ENCODE results near the gene MSH3.

MSH3 gene

DNA sequence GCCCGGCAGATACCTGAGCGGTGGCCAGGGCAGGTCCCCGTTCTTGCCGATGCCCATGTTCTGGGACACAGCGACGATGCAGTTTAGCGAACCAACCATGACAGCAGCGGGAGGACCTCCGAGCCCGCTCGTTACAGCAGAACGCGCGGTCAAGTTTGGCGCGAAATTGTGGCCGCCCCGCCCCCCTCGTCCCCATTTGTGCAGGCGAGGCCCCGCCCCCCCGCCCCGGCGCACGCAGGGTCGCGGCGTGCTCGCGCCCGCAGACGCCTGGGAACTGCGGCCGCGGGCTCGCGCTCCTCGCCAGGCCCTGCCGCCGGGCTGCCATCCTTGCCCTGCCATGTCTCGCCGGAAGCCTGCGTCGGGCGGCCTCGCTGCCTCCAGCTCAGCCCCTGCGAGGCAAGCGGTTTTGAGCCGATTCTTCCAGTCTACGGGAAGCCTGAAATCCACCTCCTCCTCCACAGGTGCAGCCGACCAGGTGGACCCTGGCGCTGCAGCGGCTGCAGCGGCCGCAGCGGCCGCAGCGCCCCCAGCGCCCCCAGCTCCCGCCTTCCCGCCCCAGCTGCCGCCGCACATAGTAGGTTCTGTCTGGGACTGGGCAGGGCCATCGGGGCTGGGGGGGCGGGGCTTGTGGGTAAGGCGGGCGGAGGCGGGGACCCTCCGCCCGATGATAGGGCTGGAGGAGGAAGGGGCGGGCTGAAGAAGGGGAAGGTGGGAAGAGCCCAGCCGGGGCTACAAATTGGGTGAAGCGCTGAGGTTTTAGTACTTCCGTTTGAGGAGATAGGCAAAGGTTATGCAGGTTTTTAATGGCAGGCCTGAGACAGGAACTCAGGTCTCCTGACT, at the start of gene MSH3, which contains the start of gene DHFR:
Gene MSH3 (plus strand): TSS at position 262 of the 840 bp plus-strand sequence. CDS start 76 bp downstream, at position 338.
Gene DHFR (minus strand): TSS at position 593 of the 840 bp plus-strand sequence. CDS start 494 bp downstream, at position 99.
- peak; percentile 83 for DNase-seq

DNA sequence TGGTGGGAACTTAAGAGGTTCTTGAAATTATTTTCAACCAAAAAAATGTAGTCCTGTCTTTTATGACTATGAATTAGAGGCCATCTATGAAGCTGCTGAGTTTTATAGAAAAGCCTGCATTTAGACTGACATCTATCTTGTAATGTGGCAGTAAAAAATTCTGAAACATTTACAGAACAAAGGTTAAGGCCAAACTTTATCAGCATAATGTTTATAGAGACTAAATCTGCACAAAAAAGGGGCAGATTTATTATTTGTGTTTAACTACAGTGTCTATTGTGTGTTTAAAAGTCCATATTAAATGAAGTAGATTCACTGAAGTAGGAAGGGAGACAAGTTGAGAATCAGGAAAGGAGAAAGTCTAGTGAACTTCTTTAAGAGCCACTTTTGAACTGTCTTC, 47.1 kb upstream of the MSH3 start:
- no peak for DNase-seq

DNA sequence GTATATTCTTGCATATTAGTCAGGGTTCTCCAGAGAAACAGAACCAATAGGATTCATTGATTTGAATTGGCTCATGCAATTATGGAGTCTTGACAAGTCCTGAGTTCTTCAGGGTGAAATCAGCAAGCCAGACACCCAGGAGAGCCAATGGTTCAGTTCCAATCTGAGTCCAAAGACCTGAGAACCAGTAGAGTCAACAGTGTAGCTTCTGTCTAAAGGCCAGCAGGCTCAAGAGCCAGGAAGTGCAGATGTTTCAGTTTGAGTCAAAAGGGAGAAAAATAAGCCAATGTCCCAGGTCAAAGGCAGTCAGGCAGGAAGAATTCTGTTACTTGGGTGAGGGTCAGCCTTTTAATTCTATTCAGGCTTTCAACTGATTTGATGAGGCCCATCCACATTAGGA, 46.6 kb upstream of the MSH3 start:
- DNase-seq: no peak

DNA sequence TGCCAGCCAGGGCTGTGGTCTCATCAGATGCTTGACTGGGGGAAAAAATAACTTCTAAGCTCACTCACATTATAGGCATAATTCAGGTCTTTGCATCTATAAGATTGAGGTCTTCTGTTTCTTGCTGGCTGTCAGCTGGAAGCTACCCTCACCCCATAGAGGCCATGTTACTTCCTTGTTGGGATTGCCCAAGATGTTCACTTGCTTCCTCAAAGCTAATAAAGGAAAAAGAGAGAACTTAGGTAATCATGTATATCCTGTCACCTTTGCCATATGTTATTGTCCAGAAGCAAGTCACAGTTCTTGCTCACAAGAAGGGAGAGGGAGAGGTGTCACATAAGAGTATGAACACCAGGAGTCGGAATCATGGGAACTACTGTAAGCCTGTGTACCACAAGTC, 45.7 kb upstream of the MSH3 start:
- DNase-seq: no peak

DNA sequence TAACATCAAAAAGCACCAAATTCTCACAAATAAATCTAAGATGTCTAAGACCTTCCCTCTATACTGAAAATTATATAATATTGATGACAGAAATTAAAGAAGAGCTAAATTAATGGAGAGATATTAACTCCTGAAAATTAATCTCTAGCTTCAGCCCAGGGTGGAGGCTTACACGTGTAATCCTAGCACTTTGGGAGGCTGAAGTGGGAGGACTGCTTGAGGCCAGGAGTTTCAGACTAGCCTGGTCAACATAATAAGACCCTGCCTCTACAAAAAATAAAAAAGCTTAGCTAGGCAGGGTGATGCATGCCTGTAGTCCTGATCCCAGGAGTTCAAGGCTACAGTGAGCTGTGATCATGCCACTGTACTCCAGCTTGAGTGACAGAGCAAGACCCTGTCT, 44.8 kb upstream of the MSH3 start:
- DNase-seq: no peak

DNA sequence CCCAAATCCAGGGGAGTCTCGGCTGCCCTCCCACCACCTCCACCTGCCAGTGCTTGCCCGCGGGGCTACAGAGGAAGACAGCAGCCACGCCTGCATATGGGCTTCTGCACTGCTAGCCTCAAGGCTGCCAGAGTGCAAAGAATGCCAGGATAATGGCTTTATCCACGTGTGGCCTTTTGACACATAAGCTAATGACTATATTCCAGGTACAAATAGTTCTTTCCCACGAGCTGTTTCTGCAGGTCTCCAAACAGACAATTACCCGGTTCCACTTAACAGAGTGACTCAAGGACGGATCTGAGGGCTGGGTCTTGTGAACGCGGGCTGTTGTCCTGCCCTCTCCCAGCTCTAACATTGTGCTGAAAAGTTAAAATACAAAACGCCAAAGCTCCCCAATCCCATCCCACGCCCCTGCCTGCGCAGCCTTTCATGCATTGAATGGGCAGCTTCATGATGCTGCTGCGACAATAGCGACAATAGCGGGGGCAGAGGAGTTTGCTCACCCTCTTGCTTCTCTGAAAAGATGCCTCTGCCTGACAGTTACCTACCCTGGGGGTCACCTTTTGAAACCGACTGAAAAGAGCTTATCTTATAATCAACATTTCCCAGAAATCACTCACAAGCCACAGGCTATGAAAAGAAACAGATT, 39.1 kb upstream of the MSH3 start:
- DNase-seq: no peak

DNA sequence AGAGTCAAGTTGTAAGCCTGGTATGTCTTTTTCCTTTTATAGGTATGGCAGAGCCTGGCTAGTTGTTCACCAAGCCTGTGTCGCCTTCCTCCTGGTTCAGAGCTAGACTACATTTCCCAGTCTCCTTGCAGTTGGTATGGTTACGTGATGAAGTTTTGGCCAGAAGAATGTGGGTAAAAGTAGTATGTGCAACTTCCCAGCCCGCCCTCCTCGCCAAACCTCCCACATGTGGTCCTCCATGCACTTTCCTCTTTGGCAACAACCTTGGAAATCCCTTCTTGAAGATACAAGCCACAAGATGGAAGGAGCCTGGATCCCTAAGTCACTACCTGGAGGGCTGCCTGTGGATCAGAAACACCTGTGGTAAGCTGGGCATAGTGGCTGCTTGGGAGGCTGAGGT, 36.0 kb upstream of the MSH3 start:
- DNase-seq: no peak

DNA sequence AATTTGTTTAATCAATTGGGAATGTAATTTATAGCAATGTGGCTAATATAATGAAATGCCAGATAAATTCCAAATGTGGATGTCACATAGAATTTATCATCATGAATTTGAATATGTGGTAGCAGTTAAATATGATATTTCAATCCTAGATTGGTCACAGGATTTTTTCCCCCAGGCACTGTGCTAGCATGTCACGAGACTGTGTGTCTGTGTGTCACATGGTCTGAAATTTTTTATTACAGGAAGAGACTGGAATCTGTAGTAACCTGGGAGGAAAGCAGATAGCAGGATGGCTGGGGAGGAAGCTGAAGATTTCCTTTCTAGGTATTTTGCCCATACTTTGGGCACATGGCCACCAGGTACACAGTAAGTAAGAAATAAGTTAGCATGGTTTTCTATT, 35.4 kb upstream of the MSH3 start:
- DNase-seq: no peak

DNA sequence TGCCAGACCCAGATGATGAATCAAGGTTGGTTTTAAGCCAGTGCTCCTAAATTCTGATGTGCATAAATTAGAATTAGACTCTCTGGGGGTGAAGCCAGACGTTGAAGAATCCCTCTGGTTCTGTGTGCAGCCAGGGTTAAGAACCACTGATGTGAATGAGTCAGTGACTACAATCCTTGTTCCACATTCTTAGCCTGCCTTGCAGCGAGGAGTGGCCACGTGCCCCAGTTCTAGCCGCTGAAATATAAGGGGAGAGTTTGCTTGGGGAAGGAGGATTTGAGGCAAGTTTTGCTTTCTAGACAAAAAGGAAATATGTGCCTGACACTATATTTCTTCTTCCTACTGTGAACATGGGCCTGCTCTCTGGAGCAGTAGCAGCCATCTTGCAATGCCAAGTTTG, 34.2 kb upstream of the MSH3 start:
- DNase-seq: no peak

DNA sequence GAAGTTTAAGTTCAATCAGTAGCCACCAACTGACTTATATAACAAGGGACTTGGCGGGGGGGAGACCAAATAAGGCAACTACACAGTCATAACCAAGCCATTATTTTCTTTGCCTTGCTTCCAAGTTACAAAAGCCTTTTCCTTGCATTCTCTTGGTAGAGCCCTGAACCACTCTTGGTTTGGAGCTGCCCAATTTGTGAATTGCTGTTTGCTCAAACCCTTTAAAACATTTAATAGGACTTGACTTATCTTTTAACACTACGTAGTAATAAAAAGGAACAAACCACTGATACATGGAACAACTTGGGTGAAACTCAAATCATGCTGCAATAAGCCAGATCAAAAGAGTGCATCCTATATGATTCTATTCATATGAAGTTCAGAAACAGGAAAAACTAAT, 31.7 kb upstream of the MSH3 start:
- DNase-seq: no peak

DNA sequence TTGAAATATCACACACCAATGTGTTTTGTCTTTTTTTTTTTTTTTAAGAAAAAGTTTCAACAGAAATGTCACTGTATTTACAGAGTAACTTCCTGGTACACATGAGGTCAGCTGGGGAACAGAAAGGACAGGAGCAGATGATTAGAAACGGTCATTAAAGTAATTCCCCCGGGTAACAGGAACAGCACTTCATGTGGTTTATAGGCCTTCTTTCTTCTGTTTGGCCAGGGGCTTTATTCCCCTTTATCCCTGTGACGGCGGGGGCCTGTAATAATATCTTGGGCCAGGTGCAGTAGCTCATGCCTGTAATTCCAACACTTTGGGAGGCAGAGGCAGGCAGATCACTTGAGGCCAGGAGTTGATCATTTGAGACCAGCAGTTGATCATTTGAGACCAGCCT, 30.5 kb upstream of the MSH3 start:
- no peak for DNase-seq

DNA sequence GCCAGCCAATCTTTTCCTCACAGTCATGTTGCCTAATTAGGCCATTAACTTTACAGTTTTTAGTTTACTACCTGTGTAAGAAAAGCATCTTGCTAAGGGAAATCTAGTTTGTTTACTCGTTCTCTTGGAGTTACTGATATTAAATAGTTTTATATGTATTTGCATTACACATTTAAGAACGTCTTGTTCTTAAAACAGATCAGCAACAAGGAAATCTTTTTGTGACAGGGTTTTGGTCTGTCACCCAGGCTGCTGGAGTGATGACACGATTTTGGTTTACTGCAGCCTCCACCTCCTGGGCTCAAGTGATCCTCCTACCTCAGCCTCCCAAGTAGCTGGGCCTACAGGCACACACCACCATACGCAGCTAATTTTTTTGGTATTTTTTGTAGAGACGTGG, 29.2 kb upstream of the MSH3 start:
- DNase-seq: no peak

DNA sequence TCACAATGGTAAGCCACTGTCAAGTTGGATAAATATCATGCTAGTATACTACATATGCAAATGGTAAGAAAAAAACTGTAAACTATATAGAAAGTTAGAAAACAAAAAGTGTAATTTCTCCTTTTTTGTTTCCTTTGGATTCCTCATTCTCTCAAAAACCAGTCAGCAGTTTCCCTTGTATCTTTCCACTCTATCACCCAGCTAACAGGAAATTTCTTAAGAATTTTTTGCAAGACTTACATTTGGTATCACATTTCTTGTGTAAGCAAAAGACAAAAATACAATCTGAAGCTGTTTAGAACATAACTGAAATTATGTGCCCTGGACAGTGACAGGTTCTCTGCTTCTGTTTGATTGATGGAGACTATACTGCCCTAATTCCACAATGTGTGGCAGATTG, 25.2 kb upstream of the MSH3 start:
- DNase-seq: no peak

DNA sequence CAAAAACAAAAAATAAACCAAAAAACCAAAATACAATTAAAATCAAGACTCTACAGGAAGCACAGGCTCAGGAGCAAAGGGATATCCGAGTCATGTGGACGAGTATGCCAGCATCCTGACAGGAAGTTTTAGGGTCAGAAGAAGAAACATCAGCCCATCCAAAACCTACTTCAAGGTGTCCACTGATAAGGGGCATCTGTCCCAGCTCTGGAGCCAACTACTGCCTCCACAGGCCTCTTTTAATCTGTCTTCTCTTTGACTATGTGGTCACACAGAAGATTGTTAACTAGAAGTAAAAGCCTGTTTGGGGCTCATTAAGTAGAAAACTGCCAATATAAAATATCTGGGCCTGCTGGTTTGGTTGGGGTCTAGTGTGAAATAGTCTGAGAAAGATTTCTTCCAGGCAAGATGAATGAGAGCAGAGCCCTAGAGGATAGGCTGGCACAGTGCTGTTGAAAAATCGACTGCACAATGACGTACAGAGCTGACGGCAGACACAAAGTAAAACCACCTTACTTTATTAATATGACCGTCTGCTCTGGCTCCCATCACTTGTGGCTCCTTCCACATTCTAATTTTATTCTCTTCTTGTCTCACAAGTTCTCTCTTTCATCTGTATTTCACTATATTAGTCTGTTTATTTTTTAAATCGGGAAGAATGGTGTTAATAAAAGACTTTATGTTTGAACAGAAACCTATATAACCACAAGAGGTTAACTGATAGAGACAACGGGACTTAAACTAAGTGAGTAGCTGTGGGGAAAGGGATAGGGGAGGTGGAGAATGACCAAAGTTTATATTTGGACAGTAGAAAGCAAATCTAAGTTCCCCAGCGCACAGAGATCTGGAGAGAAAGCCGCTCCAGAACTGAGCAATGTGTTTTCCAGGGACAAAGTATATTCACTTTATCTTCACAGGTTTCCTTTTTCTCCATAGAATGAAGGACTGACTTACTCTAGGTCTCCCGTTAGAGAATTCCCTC, 22.9 kb upstream of the MSH3 start:
- DNase-seq: no peak

DNA sequence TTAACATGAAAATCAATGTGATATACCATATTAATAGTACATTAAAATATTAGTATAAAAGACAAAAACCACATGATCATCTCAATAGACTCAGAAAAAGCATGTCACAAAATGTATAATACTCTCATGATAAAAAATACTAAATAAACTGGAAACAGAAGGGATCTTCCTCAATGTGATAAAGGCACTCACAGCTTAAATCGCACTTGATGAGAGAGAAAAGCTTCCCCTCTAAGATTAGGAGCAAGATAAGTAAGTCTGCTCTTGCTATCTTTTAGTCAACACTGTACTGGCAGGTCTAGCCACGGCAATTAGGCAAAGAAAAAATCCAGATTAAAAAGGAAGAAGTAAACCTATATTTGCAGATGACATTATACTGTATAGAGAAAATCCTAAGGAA, 21.8 kb upstream of the MSH3 start:
- no peak for DNase-seq

DNA sequence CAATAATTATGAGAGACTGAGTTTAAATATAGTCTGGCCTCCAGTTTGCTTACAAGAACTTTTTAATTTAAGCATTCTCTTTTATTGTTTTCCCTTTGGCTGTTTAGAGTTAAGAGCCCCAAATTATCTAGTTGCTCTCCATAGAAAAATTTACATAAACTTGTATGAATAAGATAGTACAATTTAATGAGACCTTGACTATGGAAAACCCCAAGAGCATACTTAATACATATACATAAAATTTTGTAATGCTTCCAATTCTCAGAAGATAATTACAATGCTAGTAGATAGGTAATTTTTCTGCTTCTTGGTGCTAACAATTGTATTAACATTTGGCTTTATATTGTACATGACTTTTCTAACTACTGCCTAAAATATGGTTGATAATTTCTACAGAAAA, 20.3 kb upstream of the MSH3 start:
- no peak for DNase-seq

DNA sequence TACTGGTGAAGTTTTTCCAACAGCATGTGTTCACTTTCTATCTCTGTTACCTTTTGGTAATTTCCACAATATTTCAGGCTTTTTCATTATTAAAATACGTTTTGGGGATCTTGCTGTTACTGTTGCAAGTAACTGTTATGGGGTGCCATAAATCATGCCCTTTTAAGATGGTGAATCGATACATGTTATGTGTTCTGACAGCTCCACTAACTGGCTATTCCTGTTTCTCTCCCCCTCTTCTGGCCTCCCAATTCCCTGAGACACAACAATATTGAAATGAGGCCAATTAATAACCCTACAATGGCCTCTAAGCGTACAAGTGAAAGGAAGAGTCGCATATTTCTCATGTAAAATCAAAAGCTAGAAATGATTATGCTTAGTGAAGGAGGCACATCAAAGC, 13.1 kb upstream of the MSH3 start:
- DNase-seq: no peak

DNA sequence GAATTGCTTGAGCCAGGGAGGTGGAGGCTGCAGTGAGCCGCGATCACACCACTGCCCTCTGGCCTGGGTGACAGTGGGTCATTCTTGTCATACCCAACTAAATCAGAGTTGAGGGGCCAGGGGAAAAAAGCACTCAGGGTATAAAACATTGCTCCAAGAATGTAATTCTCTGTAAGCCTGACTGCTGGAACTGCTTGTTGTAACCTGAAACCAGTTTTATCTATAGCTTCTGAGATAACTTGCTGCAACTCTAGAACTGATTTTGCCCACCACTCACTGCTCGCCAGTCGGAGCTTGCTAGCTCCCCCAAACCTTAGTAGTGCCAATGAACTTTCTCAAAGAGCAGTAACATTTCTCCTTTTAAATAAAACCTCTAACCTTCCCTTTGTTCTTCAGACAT, 9.6 kb upstream of the MSH3 start:
- DNase-seq: no peak

DNA sequence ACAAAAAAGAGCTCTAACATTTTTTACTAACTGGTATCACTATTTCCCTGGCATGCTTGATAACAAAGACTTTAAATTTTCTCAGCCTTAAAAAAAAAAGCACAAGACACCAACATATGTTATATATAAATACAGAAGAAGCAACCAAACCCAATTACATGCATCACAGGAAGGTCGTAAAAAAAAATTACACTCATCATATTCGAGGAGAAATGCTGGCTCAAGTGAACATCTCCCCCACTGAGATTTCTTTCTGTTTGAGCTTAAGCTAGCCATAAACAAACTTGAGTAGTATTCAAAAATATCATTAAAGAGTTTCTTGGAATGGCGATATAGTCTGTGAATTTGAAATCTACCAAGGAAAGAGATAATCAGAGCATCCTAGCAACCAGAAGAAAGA, 7.5 kb upstream of the MSH3 start:
- no peak for DNase-seq

DNA sequence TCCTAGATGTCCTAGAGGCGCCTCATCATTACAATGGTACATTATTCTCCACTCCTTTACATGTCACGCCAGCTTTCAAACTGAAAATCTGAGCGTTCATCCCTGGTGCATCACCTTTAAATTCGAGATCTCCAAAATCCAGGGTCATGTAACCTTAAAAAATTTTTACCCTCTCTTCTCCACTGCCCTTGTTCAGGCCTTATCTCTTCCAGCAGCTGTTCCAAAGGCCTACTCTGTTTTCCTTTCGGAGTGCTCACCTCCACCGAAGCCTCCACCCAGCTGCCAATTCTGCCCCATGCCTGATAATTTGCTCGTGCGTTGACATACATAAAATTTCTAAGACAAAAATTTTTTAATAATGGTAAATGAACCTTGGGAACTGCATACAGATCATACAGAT, 950 bp upstream of the MSH3 start:
- DNase-seq: no peak

DNA sequence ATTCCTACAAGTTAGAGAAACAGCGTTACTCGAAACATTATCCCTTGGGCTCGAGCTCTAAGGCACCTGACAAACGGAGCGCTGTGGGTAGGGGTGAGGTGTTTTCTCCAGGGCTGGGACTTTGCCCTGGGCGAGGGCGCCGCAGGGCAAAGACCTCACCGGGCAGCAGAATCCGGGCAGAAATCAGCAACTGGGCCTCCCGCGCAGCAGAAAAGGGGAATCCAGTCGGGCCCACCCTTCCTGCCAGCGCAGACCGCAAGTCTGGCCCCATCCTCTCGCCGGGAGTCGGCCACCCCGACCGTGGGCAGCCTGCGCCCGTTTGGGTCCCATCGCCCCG, 430 bp upstream of the MSH3 start:
- DNase-seq: no peak

DNA sequence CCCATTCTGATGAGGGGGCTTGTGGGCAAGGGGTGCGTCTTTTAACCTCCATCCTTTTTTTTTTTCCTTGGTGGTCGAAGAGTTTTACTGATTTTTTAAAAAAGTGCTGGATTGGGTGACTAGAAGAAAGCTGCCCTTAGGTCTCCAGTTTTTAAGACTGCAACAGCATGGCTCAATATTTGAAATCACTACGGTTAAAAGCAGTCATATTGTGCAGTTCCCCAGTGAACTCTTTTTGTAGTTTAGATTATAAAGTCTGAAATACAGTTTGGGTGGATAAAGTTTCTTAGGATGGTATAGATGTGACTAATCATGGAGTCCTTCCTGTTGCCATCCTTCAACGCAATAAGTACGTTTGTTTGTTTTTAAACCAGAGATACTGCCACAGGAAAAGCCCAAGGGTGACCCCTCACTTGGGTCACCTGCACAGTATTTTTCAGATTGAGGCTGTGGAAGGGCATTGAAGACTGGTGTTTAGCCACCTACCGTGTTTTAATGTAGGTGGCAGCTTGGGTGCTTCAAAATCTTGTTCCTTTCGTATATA, 851 bp downstream of the MSH3 start:
- DNase-seq: no peak

DNA sequence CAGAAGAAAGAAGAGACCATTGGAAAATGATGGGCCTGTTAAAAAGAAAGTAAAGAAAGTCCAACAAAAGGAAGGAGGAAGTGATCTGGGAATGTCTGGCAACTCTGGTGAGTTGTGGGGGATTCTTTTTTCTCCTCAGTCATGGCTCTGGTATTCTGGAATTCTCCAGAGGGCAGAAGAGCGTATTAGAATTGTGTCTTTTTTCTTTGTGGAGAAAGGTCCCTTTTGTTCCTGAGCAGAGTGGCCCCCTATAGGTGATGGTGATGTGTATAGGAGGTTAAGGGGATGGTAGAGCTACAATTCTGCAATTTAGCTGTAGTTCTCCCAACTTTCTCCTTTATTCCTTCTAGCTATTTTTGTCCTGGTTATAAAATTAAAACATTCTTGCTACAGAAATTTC, 2.0 kb downstream of the MSH3 start:
- no peak for DNase-seq
